Naive thymus-derived CD4-positive, alpha-beta T cell (primary cell): ENCODE data around the gene ZNRF1. TPM values are rescaled to one million over a fixed set of nuclear protein-coding genes. Genes with fewer than 3 reads are reported as not detected.

Experiments used
- ATAC-seq: fragments of 150-1000 bp; cut with Tn5 transposase; 2 replicates; pipeline ENCODE4 v1.10.0; 2021; ENCODE audit warnings: mild to moderate bottlenecking, moderate library complexity
- CTCF ChIA-PET: fragments of 350-600 bp; sonication (Branson Sonifier 250); formaldehyde crosslinking; loops from one replicate; lab custom pipeline; 2021; ENCODE audit warnings: antibody characterized with exemption; lab: Charles Lee
- POLR2A ChIA-PET: fragments of 350-600 bp; sonication (Branson Sonifier 250); formaldehyde crosslinking; loops from one replicate; lab custom pipeline; 2021; ENCODE audit warnings: antibody characterized with exemption, inconsistent platforms; lab: Charles Lee
- DNase-seq, 9 donors: peaks; one replicate each; pipeline versions ENCODE4 v3.0.0 to v3.0.0-alpha.2; 2020 to 2022; ENCODE audit warnings: mixed read lengths in 1 of 9
- H3K27ac ChIP-seq: one replicate; pipeline ENCODE4 v1.7.0; 2013; ENCODE audit warnings: mild to moderate bottlenecking, low read depth, low read length, moderate library complexity
- H3K27me3 ChIP-seq, 2 donors: one replicate each; pipeline ENCODE4 v1.7.0; 2013; ENCODE audit warnings: low read length in 2 of 2, mild to moderate bottlenecking in 2 of 2, moderate library complexity in 2 of 2; ENCODE audit not compliant: control insufficient read depth in 2 of 2, insufficient read depth in 2 of 2
- H3K36me3 ChIP-seq, 3 experiments: 1 replicate in 2 of 3; 2 replicates in 1 of 3; pipeline ENCODE4 v1.7.0; 2013; ENCODE audit warnings: low read length in 3 of 3, mild to moderate bottlenecking in 3 of 3, moderate library complexity in 1 of 3; ENCODE audit not compliant: insufficient read depth in 3 of 3, control insufficient read depth in 2 of 3
- H3K4me1 ChIP-seq, 2 donors: one replicate each; pipeline ENCODE4 v1.7.0; 2013; ENCODE audit warnings: low read length in 2 of 2, mild to moderate bottlenecking in 2 of 2, moderate library complexity in 1 of 2; ENCODE audit not compliant: control insufficient read depth in 2 of 2, insufficient read depth in 2 of 2
- H3K4me3 ChIP-seq: 2 replicates; pipeline ENCODE4 v1.7.0; 2013; ENCODE audit warnings: mild to moderate bottlenecking, low read length
- H3K9me3 ChIP-seq, 3 experiments: 1 replicate in 2 of 3; 2 replicates in 1 of 3; pipeline ENCODE4 v1.7.0; 2013; ENCODE audit warnings: low read length in 3 of 3; ENCODE audit not compliant: control insufficient read depth in 2 of 3
- H3K27ac Mint-ChIP-seq, 9 donors: one replicate each; pipeline ENCODE4 v1.8.0; 2020 to 2022; ENCODE audit warnings: mixed read lengths in 9 of 9, mild to moderate bottlenecking in 8 of 9, moderate library complexity in 5 of 9, inconsistent platforms in 2 of 9
- H3K27me3 Mint-ChIP-seq, 5 donors: one replicate each; pipeline ENCODE4 v1.8.0; 2021 to 2022; ENCODE audit warnings: mixed read lengths in 5 of 5, mild to moderate bottlenecking in 1 of 5
- H3K36me3 Mint-ChIP-seq, 5 donors: one replicate each; pipeline ENCODE4 v1.8.0; 2020 to 2022; ENCODE audit warnings: mixed read lengths in 5 of 5, mild to moderate bottlenecking in 3 of 5, inconsistent platforms in 1 of 5
- H3K4me1 Mint-ChIP-seq, 7 donors: one replicate each; pipeline ENCODE4 v1.8.0; 2020 to 2022; ENCODE audit warnings: mixed read lengths in 7 of 7, mild to moderate bottlenecking in 3 of 7, inconsistent platforms in 1 of 7
- H3K4me3 Mint-ChIP-seq, 10 donors: one replicate each; pipeline ENCODE4 v1.8.0; 2020 to 2022; ENCODE audit warnings: mild to moderate bottlenecking in 10 of 10, mixed read lengths in 10 of 10, moderate library complexity in 6 of 10, inconsistent platforms in 2 of 10
- H3K9me3 Mint-ChIP-seq, 11 donors: one replicate each; pipeline ENCODE4 v1.8.0; 2020 to 2022; ENCODE audit warnings: mixed read lengths in 11 of 11, mild to moderate bottlenecking in 4 of 11, inconsistent platforms in 1 of 11, moderate library complexity in 1 of 11
- intact Hi-C, 2 donors: fragments of 100-400 bp; cut with micrococcal nuclease; formaldehyde crosslinking; loops; one replicate each; pipeline ENCODE4 v1.15.1; 2023
- polyA plus RNA-seq, 2 donors: library from polyadenylated mRNA; unstranded; fragments of 300-500 nt; fragmentation: Illumina TruSeq; gene quantifications; one replicate each; pipeline ENCODE4 v1.2.3, GENCODE V29; 2021
- total RNA-seq, 6 experiments: library from RNA in 5 of 6; stranded (reverse) in 5 of 6; gene quantifications; 1 replicate in 5 of 6; 2 replicates in 1 of 6; pipeline ENCODE4 v1.2.3 and lab custom pipeline; 2021 to 2026

The ZNRF1 gene
- total and polyA plus RNA-seq, 7 experiments from 2014 or later = 1.2 to 27.9 (median 2.1) TPM

DNA sequence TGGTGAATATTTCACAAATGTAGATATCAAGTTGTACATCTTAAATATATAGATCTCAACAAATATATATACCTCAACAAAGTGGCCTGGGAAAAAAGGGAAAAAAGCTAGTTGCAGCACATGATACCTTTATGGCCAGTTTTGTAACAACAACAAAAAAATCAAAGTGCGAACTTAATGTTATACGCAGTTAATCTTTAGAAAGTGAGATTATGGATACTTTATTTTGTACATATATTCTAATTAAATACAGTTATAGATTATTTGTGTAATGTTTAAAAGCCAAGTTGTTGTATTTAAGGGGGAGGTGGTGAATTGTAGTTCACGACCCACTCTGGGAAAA, 149.1 kb downstream of the ZNRF1 start:
- Mint-ChIP-seq H3K27me3 (no peaks in the 10 kb centered on the region), H3K9me3 (peaks cover 6 to 28% (median 17%) of the 10 kb centered on the region in 11 donors), H3K36me3 (peaks cover 14 to 26% (median 25%) of the 10 kb centered on the region in 5 donors), H3K27ac (peak overlapping the region in 8 of 9 donors; percentile 25 to 90 (median 81)), H3K4me1 (peaks cover 13 to 31% (median 27%) of the 10 kb centered on the region in 7 donors), H3K4me3 (peak overlapping the region; percentile 85 to 92 (median 89))
- ChIA-PET CTCF (no interaction called here), POLR2A (no interaction called here)
- intact Hi-C loops = loop anchor here (1.0 to 10.0 kb wide), 19 partner anchors 37 to 541 kb away; partner anchors contain the start of genes ADAT1 (in 2 of the 2), CFDP1 (in 2 of the 2), GLG1 (in 2 of the 2) and TMEM231 (in 2 of the 2)
- ATAC-seq (no peak), DNase-seq (no peak)
- Histone ChIP-seq H3K4me3 (peak overlapping the region; percentile 98), H3K9me3 (peaks cover 0 to 8% (median 0%) of the 10 kb centered on the region in 3 experiments), H3K36me3 (peaks cover 0 to 10% (median 0%) of the 10 kb centered on the region in 3 experiments), H3K4me1 (peaks cover 0 to 6% of the 10 kb centered on the region in 2 donors), H3K27ac (peak overlapping the region; percentile 89), H3K27me3 (no peaks in the 10 kb centered on the region)

DNA sequence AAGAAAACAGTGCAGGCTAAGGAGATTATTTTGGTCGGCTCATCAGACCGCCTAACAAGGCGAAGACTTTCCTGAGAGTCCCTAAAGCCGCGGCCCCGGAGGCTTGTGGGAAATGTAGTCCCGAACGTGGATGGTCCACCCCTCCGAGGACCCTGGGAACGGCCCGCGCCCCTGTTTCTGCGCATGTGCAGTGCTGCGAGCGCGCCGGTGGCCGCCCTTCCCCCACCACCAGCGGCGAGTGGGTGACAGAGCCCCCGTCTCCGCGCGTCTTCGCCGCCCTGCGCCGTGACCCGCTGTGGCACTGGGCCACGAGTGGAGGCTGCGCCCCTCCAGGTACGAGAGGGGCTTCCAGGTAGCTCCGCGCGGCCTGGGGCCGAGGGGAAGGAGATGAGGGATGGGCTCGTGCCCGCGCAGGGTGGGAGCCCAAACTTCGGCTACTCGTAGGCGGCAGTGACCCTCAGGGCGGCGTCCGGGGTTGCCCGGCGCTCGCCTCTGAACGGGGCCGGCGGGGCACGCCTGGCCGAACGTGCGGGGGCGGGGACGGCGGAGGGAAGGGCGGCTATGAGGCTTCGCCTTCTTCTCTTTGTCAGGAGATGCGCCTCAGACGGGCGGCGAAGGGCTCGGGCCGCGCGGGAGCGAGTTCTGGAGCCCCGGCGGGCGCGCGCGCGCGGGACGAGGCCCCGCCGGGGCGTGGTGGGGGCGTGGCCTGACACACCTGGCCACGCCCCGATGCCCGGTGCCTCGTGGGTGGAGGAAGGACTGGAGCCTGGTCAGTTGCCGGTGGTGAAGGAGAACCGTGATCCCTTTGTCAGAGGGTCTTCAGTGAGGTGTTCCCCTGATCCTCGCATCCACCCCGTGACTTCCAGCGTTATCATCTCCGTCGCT, 149.7 kb downstream of the ZNRF1 start, which contains the start of gene ZFP1:
Gene ZFP1 (plus strand): TSS at position 214 of the 885 bp plus-strand sequence. CDS start 4,428 bp downstream, outside the sequence.
- Mint-ChIP-seq H3K4me1 (peaks cover 13 to 31% (median 27%) of the 10 kb centered on the region in 7 donors), H3K9me3 (peaks cover 8 to 28% (median 18%) of the 10 kb centered on the region in 11 donors), H3K27ac (peak within 1 kb of the TSS; percentile 66 to 90 (median 86)), H3K4me3 (peak within 1 kb of the TSS; percentile 85 to 92 (median 89)), H3K27me3 (no peaks in the 10 kb centered on the region), H3K36me3 (peaks cover 16 to 31% (median 31%) of the 10 kb centered on the region in 5 donors)
- Histone ChIP-seq H3K27ac (peak within 1 kb of the TSS; percentile 89), H3K9me3 (peaks cover 0 to 8% (median 0%) of the 10 kb centered on the region in 3 experiments), H3K36me3 (peaks cover 0 to 10% (median 3%) of the 10 kb centered on the region in 3 experiments), H3K27me3 (no peaks in the 10 kb centered on the region), H3K4me3 (peak within 1 kb of the TSS; percentile 98), H3K4me1 (peaks cover 0 to 6% of the 10 kb centered on the region in 2 donors)
- CTCF ChIA-PET = no interaction called here
- POLR2A ChIA-PET = no interaction called here
- ATAC-seq (peak; percentile 93), DNase-seq (peak; percentile 91 to 98 (median 95))
- intact Hi-C loops = loop anchor here (1.0 to 10.0 kb wide), 19 partner anchors 37 to 542 kb away; partner anchors contain the start of genes ADAT1 (in 2 of the 2), CFDP1 (in 2 of the 2), GLG1 (in 2 of the 2) and TMEM231 (in 2 of the 2)

DNA sequence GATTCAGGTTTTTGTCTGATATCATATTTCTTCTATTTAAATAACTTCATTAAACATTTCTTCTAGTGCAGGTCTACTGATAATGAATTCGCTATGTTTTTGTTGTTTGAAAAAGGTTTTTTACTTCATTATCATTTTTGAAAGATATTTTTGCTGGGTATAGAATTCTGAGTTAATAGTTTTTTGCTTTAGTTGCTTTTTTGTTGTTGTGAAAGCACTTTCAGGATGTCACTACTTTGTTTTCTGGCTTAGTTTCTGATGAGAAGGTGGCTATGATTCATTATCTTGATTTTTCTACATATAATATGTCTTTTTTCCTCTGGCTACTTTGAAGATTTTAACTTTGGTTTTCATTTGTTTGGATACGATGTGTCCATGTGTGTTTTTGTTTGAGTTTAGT, 153.0 kb downstream of the ZNRF1 start:
- POLR2A ChIA-PET = no interaction called here
- Mint-ChIP-seq H3K27ac (peak overlapping the region in 1 of 9 donors; percentile 13), H3K27me3 (no peaks in the 10 kb centered on the region), H3K36me3 (peaks cover 20 to 54% (median 40%) of the 10 kb centered on the region in 5 donors), H3K9me3 (peaks cover 8 to 28% (median 18%) of the 10 kb centered on the region in 11 donors), H3K4me1 (peaks cover 13 to 31% (median 27%) of the 10 kb centered on the region in 7 donors), H3K4me3 (peak overlapping the region in 3 of 10 donors; percentile 6 to 40 (median 36))
- DNase-seq (no peak), ATAC-seq (no peak)
- Histone ChIP-seq H3K27ac (no peak overlapping the region), H3K36me3 (peaks cover 0 to 18% (median 3%) of the 10 kb centered on the region in 3 experiments), H3K9me3 (peaks cover 0 to 8% (median 0%) of the 10 kb centered on the region in 3 experiments), H3K4me1 (peaks cover 0 to 6% of the 10 kb centered on the region in 2 donors), H3K4me3 (no peak overlapping the region), H3K27me3 (no peaks in the 10 kb centered on the region)
- CTCF ChIA-PET = no interaction called here
- intact Hi-C loops = no loop called here

DNA sequence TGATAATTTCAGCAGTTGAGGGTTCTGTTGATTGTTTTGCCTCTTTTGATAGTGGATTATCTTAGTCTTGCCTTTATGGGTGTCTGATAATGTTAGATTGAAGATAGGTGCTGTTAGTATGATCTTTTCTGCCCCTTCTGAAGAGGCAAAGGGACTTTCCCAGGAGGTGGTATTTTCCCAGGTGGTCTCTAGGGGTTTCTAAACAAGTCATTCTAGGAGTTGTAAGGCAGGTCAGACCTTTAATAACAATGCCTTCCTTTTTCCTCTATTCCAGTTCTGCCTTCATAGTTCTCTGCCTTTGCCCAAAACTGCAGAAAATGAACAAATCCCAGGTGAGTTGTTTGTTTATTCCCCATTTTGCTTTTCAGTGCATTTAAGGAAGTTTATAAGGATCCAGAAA, 153.8 kb downstream of the ZNRF1 start:
- Histone ChIP-seq H3K36me3 (peaks cover 0 to 18% (median 3%) of the 10 kb centered on the region in 3 experiments), H3K27ac (no peak overlapping the region), H3K4me1 (peaks cover 0 to 6% of the 10 kb centered on the region in 2 donors), H3K27me3 (no peaks in the 10 kb centered on the region), H3K9me3 (peaks cover 0 to 8% (median 0%) of the 10 kb centered on the region in 3 experiments), H3K4me3 (no peak overlapping the region)
- Mint-ChIP-seq H3K27ac (no peak overlapping the region), H3K36me3 (peaks cover 20 to 60% (median 40%) of the 10 kb centered on the region in 5 donors), H3K4me3 (peak overlapping the region in 2 of 10 donors; percentile 6 to 10), H3K4me1 (peaks cover 13 to 35% (median 25%) of the 10 kb centered on the region in 7 donors), H3K27me3 (no peaks in the 10 kb centered on the region), H3K9me3 (peaks cover 8 to 28% (median 18%) of the 10 kb centered on the region in 11 donors)
- no peak for ATAC-seq
- ChIA-PET CTCF (no interaction called here), POLR2A (no interaction called here)
- intact Hi-C loops = no loop called here
- DNase-seq = no peak

DNA sequence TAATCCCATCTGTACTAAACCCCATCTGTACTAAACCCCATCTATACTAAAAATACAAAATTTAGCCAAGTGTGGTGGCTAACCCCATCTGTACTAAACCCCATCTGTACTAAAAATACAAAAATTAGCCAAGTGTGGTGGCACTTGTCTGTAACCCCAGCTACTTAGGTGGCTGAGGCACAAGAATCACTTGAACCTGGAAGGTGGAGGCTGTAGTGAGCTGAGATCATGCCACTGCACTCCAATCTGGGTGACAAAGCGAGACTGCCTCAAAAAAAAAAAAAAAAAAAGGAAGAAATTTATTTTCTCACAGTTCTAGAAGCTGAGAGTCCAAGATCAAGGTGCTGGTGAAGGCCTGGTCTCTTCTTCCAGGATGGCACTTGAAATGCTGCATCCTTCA, 161.6 kb downstream of the ZNRF1 start:
- no peaks in the 10 kb centered on the region for H3K4me1 ChIP-seq
- ChIA-PET CTCF (no interaction called here), POLR2A (no interaction called here)
- Mint-ChIP-seq H3K4me1 (peaks cover 0 to 11% (median 3%) of the 10 kb centered on the region in 7 donors), H3K9me3 (peaks cover 0 to 22% (median 4%) of the 10 kb centered on the region in 11 donors), H3K36me3 (peaks cover 8 to 68% (median 44%) of the 10 kb centered on the region in 5 donors), H3K4me3 (no peak overlapping the region), H3K27me3 (no peaks in the 10 kb centered on the region), H3K27ac (peak overlapping the region in 1 of 9 donors; percentile 28)
- no peak overlapping the region for H3K27ac ChIP-seq
- no peaks in the 10 kb centered on the region for H3K27me3 ChIP-seq
- DNase-seq = no peak
- H3K36me3 ChIP-seq = peaks cover 0 to 20% (median 0%) of the 10 kb centered on the region in 3 experiments
- no peak for ATAC-seq
- H3K4me3 ChIP-seq = no peak overlapping the region
- H3K9me3 ChIP-seq = no peaks in the 10 kb centered on the region
- intact Hi-C loops = no loop called here
